ENCODE measurements around the gene CD58.

Gene CD58

DNA sequence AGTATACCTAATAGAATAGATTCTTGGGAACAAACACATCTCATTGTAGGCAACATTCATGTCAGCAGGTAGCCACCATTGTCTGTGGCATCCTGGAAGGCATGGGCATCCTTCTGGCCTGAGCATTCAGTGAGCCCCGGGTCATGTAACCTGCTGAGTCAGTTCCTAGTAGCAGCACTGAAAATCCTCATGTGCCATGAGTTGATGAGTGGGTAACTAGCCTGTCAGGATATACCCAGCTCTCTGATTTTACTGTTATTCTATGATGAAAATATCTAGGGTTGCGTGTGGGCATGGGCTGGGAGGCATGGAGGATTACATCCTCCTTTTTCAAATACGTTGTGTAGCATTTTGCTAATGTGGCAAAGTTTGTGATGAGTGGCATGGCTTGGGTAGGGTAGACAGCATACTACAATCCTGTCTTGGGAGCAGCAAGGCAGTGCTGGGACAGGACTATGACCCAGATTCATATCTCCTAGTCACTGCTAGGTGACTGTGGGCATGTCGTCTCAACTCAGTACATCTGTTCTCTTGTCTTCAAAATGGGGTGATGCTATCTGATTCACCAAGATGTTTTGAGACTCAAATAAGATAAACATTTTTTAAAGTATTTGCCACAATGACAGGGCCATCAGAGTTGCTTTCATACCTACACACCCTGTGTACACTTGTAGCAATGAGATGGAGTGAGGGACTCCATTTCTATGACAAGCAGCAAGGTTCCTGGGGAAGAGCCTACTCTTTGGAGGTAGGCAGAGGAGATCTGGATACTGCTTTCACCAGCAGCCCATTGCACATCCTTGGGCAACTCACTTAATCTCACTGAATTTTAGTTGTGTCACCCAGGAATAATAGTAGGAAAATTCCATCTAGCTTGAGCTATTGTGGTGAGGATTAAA lies 62.5 kb downstream of the CD58 start:
- DNase-seq = no peak

DNA sequence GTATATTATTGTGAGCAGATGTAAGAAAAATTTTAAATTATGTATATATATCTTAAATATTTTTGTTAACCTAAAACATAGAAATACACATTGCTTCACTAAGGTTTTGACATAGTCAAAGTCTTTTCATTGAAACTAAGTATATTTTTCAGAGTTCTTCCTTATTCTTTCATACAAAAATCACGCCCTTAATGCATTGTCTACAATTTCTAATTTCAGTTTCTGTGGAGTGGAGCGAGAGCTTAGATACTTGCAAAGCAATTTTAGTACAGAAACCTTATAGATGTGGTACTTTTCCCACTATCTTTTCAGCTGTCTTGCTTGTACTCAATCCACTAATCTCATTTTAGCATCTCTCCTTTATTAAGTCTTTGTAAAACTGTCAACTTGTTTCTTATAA lies 63.2 kb downstream of the CD58 start:
- no peak for DNase-seq

DNA sequence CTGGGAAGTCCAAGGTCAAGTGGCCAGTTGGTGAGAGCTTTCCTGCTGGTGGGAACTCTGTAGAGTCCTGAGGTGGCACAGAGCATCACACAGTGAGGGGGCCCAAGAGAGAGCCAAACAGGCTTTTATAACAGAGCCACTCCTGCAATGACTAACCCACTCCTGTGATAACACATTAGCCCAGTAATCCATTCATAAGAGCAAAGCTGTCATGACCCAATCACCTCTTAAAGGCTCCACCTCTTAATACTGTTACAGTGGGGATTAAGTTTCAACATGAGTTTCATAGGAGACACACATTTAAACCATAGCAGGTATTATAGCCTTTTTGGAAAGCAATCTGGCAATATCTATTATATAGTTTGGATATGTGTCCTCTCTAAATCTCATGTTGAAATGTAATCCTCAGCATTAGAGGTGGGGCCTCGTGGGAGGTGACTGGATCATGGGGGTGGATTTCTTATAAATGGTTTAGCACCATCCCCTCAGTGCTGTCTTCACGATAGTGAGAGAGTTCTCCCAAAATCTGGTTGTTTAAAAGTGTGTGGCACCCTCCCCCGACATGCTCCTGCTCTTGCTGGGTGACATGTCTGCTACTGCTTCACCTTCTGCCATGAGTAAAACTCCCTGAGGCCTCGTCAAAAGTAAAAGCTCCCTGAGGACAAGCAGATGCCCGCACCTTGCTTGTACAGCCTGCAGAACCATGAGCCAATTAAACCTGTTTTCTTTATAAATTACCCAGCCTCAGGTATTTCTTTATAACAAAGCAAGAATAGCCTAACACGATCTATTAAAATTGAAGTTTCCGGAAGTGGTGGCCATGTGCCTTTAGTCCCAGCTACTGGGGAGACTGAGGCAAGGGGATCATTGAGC lies 64.5 kb downstream of the CD58 start:
- no peak for DNase-seq

DNA sequence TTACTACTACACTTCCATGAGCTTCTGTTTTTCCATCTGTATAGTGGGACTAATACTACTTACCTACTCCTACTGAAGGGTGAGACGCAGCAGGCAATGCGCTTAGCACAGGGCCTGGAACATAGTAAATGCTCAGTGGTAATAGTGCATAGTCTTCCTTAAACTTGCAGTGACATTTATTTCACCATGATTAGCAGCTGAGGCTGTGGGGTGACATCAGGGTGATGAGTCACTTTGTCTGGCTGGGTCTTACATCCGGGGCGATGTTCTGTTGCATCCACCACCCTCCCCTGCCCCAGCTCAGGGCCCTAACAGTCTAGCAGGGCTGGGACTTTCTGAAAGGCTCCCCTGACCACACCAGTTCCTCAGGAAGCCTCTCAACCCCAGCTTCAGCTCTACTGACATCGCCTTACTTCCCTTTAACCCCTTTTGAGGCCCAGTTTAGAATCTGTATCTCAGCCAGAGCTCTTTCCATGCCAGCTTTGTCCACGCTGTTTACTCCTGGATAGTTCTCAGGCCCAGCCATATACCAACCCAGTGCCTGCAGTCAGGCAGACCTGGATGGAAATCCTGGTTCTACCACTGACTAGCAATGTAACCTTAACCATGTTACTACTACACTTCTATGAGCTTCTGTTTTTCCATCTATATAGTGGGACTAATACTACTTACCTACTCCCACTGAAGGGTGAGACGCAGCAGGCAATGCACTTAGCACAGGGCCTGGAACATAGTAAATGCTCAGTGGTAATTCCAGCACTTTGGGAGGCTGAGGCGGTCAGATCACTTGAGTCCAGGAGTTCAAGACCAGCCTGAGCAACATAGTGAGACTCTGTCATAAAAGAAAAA lies 66.3 kb downstream of the CD58 start:
- DNase-seq = no peak

DNA sequence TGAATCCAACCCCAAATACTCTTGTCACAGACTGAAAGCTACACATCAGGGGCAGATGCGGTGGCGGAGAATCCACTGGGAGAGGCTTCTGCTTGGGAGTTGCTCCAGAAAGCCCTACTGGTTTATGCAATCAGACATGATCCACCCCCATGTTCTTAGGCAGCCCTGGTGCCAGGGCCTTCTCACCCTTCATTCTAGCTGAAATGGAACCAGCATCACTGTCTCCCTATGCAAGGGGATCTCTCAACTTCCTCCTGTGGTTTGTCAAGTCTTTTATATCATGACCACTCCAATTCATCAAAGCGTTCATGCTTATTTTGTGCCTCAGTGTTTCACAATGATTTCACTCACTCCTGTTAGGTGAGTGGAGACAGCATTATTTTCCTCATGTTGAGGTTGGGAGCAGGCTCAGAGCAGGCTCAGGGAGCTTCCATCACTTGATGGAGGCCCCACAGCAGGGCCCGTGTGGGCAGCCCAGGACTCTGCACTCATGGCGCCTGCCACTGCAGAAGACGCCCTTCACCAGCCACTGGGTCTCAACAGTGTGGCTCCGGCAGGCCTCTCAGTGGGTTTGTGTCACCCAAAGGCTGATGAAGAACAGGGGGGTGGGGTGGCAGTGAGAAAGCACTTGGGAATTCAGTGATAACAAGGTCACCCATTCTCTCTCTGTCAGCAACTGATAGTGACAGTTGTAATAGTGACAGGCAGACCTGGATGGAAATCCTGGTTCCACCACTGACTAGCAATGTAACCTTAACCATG lies 67.1 kb downstream of the CD58 start:
- DNase-seq = no peak

DNA sequence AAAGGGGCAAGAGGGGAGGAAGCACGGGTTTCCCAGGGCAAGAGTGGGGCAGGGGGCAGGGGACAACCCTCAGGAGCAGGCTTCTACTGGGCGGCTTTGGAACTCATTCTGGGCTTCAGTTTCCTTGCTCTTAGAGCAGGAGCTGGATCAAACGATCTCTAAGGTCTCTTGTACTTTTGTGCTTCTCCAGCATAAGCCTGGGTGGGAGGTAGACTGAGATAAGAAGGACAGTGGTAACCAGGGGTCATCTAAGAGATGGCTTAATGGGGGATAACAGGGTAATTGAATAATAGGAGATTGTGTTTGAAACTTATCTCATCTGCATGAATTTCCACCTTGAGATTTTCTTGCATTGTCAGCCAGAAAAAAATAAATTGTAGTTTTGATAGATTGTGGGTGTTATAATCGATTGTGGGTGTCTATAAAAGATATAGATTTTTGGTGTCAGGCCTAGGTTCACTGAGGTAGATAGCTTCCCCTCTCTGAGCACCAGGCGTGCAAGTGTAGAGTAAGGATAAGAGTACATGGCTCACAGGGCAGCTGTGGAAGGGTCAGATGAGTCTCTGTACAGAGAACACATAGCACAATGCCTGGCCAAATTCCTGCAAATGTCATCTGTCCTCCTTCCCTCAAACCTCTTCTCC lies 68.0 kb downstream of the CD58 start:
- DNase-seq = no peak

DNA sequence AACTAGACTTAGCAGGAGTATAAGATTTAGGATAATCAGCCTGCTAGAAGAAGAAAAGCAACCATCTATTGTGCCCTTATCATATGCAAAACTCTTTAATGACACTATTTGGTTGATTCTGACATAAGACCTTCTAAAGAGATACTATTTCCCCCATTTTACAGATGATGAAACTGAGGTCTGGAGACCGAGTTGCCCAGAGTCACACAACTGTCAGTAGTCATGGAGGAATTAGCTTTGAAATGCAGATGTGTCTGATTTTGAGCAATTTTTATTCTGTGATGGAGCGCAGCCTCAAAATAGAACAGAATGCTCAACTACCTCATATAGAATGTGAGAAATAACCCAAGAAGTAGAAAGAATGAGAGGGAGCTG lies 69.0 kb downstream of the CD58 start:
- DNase-seq = no peak

DNA sequence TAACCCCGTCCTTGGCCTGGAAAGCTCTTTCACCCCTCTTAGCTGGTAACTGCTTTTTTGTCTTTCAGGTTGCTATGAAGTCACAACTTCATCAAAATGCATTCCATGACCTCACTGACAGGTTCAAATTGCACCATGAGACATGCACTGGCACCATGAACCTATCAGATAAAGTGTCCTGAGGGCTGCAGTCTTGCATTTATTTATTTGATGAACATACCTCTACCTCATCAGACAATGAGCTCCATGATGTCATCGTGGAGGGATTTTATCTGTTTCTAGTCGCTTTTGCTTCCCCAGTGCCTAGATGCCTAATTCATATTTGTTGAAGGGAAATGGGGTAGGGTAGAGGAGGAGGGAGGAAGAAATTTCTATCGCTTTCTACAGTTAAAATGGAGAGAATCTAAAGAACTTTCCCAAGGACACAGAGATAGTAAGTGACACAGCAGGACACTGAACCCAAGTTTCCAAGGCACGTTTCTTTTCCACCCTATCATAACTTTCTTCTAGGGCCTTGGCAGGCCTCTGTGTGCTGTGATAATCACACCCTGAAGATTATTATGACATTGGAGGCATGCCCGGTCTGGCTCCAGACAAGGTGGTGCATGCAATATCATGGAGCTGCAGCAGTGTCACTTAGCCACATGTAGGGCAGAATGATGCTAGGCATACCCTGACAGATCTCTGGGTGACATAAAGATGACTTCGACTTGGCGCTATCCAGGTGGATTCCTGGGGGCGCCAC lies 69.5 kb downstream of the CD58 start:
- DNase-seq = no peak

DNA sequence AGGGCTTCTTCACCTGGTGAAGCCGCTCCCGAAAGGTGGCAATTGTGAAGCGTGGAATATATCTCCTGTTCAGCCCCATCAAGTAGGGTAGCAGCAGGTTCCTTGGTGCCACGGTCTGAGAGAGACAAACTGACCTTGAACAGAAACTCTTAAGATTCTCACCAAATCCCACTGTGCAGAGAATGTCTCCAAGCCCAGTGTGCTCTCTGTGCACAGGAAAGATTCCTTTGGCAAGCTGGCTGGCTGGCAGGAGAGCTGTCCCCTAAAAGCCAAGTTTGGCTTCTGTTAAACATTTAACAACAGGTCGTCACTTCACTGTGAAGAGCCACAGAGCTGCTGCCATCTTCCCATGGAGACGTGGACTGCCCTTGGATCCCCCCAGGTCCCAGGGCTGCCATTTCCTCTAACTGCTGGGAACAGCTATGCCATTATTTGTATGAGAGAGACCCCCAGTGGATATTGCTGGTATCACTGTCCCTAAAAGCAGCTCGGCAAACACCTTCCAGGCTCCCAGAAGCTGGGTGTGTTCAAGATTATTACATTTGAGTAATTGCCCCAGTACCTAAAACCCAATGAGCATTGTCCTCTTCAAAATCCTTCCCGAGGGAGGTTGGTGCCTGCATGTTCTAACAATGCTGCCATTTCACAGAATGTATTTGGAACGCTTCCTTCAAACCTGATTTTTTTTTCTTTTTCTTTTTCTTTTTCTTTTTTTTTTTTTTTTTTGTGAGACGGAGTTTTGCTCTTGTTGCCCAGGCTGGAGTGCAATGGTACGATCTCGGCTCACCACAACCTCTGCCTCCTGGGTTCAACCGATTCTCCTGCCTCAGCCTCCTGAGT lies 71.8 kb downstream of the CD58 start:
- DNase-seq = no peak

DNA sequence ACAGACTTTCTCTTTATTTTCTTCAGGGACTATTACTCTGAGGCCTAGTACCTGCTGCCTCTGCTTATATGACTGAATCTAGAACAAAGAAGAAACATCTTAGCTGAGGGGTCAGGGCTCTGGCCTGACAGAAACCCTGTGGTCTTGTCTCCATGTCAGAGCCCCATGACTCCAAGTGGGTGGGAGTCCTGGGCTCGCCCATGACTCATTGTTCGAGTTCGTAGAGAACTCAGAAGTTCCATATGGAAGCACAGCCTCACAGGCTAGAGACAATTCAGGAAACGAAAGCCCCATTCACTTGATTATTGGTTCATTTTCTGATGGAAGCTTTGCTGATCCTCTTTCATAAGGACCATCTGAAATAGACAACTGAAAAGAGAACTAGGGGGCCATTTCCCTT lies 73.2 kb downstream of the CD58 start:
- DNase-seq = no peak

DNA sequence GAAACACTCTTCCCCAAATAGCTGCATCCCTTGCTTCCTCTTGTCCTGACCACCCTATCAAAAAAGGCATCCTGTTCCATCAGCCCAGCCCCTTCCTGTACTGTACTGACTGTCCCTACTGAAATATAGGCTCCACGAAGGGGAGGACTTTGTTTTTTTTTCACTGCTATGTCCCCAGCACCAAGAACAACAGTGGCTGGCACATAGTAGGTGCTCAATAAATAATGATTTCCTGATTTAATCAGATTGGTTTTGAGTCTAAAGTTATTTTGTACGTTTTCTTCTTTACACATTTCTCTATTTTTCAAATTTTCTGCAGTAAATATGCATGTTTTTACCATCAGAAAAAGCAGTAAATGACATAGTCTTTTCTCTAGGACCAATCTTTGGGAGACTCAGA lies 73.9 kb downstream of the CD58 start:
- no peak for DNase-seq

DNA sequence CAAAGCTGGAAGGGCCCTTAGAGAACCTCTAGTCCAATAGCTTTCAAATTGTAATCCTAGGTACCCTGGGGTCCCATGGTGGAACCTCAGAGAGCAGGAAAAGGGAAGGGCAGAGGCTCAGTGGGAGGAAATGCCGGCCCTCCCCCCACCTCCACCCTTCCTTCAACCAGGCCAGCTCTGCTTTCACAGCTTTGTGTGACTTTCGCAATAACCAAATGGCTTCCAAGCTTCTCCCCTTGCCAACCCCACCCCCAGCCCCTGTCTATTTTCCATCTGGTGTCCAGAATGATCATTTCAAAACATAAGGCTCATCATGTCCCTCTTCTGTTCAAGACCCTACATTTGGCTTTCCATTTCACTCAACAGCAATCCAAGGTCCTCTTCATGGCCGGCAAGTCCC lies 74.4 kb downstream of the CD58 start:
- DNase-seq = no peak

DNA sequence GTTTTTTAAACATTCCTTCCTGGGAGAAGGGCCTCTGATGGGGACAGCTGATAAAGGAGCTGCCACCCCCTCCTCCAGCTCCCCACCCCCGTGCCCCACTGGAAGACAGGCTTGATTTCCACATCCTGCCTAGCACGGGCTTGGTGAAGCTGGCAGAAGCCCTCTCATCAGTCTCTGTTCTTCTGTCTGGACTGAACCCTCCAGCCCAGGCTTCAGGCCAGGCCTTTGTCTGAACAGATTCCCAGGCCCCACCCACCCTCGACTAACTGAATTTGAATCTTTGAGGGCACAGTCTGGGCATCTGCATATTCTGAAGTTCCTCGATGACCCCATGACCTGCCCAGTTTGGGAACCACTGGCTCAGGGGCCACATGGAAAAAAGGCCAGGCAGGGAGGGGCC lies 75.3 kb downstream of the CD58 start:
- DNase-seq = no peak

DNA sequence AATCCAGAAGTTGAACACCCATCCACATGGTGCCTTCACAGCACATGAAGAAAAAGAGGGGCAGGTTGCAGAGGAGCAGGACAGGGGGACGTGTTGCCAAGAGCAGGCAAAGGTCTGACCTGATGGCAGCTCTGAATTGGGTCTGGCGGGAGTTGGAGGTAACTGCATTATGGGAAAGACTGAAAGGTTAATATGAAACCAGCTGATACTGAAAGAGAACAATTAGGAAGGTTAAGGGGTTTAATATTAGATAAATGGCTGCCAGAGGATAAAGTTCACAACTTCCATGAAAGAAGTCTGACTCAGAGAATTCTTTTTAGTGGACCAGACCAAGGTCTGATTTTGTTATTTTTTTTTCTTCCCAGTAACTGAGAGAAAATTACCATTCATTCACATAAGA lies 76.1 kb downstream of the CD58 start:
- DNase-seq = no peak

DNA sequence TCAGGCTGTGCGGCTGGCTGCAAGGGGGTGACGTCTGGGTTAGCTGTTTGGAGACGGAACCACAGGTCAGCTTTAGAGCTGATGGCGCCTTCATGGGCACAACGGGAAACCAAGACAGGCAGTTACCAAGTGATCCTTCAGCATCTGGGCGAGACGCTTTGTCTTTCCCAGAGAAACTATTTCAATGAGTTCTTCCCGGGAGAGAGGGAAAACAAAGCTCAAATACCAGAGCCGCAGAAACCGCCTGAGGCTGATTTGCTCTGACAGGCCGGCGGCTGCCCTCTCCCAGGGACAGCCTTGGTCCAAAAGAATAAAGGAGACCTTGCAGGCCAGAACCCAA lies 76.5 kb downstream of the CD58 start:
- DNase-seq = no peak

DNA sequence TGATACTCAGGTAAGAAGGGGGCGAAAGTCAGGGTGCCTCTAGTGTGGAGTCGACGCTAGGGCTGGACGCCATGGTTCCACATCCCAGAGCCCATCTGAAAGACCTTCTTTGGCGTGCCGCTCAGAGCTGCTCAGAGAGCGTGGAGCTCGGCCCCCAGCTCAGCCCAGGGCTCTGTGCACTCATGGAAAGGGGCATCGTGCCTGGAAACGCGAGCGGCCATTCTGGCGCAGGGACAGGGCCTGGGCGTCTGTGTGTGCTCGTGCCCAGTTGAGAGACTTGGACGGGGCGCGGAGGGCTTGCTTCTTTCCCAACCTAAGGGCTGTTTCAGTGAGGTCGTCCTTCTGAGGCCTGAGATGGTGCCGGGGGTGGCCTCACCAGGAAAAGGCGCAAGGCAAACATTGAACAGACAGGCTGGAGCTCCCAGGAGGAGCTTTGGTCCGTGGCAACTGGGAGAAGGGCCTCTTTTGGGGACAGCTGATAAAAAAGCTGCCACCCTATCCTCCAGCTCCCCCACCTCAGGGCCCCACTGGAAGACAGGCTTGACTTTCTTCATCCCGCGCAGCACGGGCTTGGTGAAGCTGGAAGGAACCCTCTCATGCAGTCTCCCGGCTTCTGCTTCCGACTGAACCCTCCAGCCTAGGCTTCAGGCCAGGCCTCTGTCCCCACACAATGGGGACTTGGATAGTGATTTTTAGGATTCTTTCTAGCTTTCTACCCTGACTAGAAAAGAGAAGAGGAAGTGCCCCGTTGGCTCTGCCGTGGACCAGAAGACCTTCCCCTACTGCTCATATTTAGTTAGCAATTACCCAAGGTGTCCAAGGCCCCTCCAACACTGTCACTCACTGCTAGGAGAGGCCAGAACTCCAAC lies 77.1 kb downstream of the CD58 start:
- no peak for DNase-seq

DNA sequence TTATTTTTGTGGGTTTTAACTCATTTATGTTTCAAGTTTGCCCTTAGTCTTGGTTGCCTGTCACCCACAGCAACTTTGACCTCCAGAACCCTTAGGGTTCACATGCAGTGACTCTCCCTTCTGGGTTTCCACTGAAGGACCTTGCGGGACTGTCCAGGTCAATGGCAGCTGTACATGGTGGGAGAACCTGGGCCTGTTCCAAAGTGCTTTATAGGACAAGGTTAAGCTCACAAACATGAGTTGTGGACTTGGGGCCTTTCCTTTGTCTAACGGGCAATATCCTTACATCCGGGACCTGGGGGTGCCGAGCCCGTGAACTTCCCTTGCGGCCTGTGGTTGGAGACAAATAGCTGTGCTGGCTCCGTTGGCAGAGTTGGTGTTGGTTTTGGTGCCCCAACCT lies 77.8 kb downstream of the CD58 start:
- DNase-seq = no peak

DNA sequence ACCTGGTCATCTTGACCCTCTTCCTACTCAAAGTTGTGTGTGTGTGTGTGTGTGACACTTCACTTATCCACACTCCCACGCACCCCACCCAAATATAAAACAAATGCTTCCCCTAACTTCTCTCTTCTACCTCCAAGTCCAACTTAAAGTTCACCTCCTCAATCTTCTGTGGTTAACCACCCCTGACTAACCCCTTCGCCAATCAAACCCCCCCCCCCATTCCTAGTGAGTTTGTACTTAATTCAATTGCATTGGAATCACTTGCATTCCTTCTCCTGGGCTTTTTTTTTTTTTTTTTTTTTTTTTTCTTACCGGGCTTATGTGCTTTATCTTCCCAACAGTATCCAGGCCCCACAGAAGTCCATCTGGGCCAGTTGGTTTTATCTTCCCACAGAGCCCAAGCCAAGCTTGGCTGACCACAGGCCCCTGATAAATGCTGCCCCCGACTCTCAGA lies 78.4 kb downstream of the CD58 start:
- no peak for DNase-seq

DNA sequence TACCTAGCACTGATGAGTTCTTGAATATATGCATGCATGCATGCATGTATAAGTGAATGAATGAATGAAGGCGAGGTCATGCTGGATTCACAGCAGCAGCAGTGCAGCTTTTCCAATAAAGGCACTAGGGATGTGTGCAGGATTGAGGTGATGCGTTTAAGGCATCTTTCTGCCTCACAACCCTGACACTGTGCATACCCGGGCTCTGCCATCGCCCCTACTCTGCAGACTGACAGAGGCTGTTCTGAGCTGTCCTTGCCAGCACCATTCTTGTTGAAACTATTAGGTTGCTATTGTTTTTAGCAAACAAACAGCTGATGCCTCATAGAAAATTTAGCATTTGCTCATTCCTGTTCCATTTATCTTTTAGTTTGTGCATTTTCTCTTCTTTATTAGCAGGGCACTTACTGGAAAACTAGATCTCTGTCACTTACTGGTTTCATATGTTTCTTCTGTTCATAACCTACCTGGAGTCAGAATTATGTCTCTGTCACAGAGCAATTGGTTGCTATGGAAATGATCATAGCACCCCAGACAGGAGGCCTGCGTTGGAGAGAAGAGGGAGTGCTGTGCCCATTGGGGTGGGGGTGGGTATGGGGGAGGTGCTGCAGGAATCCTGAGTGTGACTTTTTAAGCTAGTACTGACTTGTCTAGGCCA lies 79.0 kb downstream of the CD58 start:
- DNase-seq = no peak

All from left hindlimb (tissue), 1 donor.